Adipocyte (in vitro differentiated cells): ENCODE data around the gene ITPKA.

Experiments
- DNase-seq: peaks from one replicate; pipeline ENCODE4 v3.0.0-alpha.2; 2015; ENCODE audit warnings: low read depth
- H3K27me3 ChIP-seq: replicated peaks from 2 replicates; pipeline ENCODE4 v1.7.0; 2013; ENCODE audit warnings: mild to moderate bottlenecking, low read length, moderate library complexity; ENCODE audit not compliant: control insufficient read depth, insufficient read depth
- H3K36me3 ChIP-seq: 2 replicates; pipeline ENCODE4 v1.7.0; 2013; ENCODE audit warnings: low read length, mild to moderate bottlenecking, moderate library complexity; ENCODE audit not compliant: control insufficient read depth, insufficient read depth, severe bottlenecking
- H3K4me1 ChIP-seq: 2 replicates; pipeline ENCODE4 v1.7.0; 2013; ENCODE audit warnings: mild to moderate bottlenecking, low read length, moderate library complexity; ENCODE audit not compliant: control insufficient read depth, insufficient read depth
- H3K4me3 ChIP-seq: 2 replicates; pipeline ENCODE4 v1.7.0; 2013; ENCODE audit warnings: mild to moderate bottlenecking, low read length, moderate library complexity
- H3K9ac ChIP-seq: 2 replicates; pipeline ENCODE4 v1.7.0; 2013; ENCODE audit warnings: mild to moderate bottlenecking, low read length, moderate library complexity
- H3K9me3 ChIP-seq: 2 replicates; pipeline ENCODE4 v1.7.0; 2013; ENCODE audit warnings: mild to moderate bottlenecking, low read length, moderate library complexity; ENCODE audit not compliant: control insufficient read depth

Gene ITPKA

GRCh38 chr15:41544650-41545015, 51.0 kb downstream of the ITPKA start:
- no peak for DNase-seq
- H3K9ac ChIP-seq: peak overlapping the region; percentile 91
- H3K27me3 ChIP-seq: no peaks in the 10 kb centered on the region
- peak overlapping the region; percentile 95 for H3K4me3 ChIP-seq
- H3K4me1 ChIP-seq: peaks cover 11% of the 10 kb centered on the region
- H3K36me3 ChIP-seq: no peaks in the 10 kb centered on the region
- H3K9me3 ChIP-seq: no peaks in the 10 kb centered on the region

- no peak overlapping the region for H3K4me3 ChIP-seq
- no peaks in the 10 kb centered on the region for H3K36me3 ChIP-seq
- no peak for DNase-seq
- H3K9ac ChIP-seq: no peak overlapping the region
- H3K27me3 ChIP-seq: no peaks in the 10 kb centered on the region
- peaks cover 11% of the 10 kb centered on the region for H3K4me1 ChIP-seq
- H3K9me3 ChIP-seq: no peaks in the 10 kb centered on the region
Observed at GRCh38 chr15:41545218-41545617, 51.5 kb downstream of the ITPKA start.

GRCh38 chr15:41546851-41547786, 53.4 kb downstream of the ITPKA start:
- no peaks in the 10 kb centered on the region for H3K27me3 ChIP-seq
- no peak overlapping the region for H3K9ac ChIP-seq
- no peak overlapping the region for H3K4me3 ChIP-seq
- no peaks in the 10 kb centered on the region for H3K9me3 ChIP-seq
- H3K4me1 ChIP-seq: peaks cover 11% of the 10 kb centered on the region
- DNase-seq: peak; percentile 32
- no peaks in the 10 kb centered on the region for H3K36me3 ChIP-seq

GRCh38 chr15:41550066-41550775, 56.5 kb downstream of the ITPKA start:
- peaks cover 10% of the 10 kb centered on the region for H3K4me1 ChIP-seq
- H3K27me3 ChIP-seq: no peaks in the 10 kb centered on the region
- no peak overlapping the region for H3K9ac ChIP-seq
- DNase-seq: no peak
- no peak overlapping the region for H3K4me3 ChIP-seq
- no peaks in the 10 kb centered on the region for H3K36me3 ChIP-seq
- no peaks in the 10 kb centered on the region for H3K9me3 ChIP-seq
